GM18505 (cell line): ENCODE data around the gene MMEL1.
"Not testable (repeated sequence)": the region's sequence is repeated elsewhere in the genome, so short reads cannot be mapped to it uniquely, and the experiment has no call there.

ENCODE experiments used
- ATAC-seq: cut with Tn5 transposase; IDR thresholded peaks from one replicate; pipeline ENCODE4 v1.9.1; 2021; ENCODE audit not compliant: unreplicated experiment
- POLR2A ChIP-seq: IDR thresholded peaks from 4 replicates; pipeline ENCODE4 v1.6.1; 2011; ENCODE audit warnings: borderline replicate concordance; ENCODE audit not compliant: insufficient read depth, insufficient read length; ENCODE audit errors: extremely low read depth

The MMEL1 gene

DNA sequence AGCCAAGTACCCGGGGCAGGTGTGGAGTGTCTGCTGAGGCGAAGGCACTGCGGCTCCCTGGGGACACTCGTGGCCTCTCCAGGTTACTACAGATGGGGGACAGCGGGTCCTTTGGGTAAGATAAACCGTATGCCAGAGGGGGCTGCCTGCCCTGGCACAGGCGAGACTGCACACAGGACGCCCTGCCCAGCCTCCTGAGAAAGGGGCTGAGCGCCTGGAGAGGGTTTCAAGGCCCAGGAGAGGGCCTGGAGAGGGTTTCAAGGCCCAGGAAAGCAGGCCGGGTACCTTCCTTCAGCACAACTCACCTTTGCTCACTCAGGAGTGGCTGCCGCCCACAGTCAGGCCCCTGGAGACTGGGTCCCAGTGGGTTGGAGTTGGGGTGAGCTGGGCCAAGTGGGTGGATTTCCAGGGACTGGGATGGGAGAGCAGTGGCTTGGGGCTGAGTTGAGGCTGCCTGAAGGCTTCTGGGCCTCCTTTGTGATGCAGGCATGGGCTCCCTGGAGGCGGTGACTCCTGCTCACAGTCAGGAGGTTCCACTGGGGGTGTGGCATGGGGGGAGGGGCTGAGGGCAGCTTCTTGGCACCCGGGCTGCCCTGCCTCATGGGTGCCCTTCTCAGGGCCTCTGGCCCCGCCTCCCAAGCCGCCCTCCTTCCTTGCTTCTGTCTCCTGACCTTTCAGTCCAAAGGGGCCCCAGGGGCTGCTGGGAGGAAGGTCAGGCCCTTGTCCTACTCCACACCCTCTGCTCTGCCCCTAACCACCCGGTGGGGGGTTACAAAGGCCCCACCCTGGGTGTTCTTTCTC is at the start of gene MMEL1:
Gene MMEL1, minus strand, starts transcription at position 456 of the 801 bp plus-strand sequence. CDS start 3,532 bp downstream, outside the sequence.
- no peak for TF ChIP-seq POLR2A
- ATAC-seq = no peak

GRCh38 chr1:2676726-2677125 is 43.9 kb upstream of the MMEL1 start:
- ATAC-seq = not testable (repeated sequence)

DNA sequence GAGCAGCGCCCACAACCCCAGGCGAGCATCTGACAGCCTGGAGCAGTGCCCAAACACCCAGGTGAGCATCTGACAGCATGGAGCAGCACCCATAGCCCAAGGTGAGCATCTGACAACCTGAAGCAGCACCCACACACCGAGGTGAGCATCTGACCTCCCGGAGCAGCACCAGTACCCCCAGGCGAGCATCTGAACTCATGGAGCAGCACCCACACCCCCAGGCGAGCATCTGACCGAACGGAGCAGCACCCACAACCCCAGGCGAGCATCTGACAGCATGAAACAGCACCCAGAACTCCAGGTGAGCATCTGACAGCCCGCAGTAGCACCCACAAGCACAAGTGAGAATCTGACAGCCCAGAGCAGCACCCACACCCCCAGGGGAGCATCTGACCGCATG is 38.8 kb upstream of the MMEL1 start:
- ATAC-seq = not testable (repeated sequence)

DNA sequence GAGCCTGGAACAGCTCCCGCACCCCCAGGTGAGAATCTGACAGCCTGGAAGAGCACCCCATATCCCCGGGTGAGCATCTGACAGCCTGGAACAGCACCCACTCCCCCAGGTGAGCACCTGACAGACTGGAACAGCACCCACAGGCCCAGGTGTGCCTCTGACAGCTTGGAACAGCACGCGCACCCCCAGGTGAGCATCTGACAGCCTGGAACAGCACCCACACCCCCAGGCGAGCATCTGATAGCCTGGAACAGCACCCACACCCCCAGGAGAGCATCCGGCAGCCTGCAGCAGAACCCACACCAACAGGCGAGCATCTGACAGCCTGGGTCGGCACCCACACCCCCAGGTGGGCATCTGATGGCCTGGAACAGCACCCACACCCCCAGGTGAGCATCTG is 27.0 kb upstream of the MMEL1 start:
- not testable (repeated sequence) for ATAC-seq

- ATAC-seq = not testable (repeated sequence)
These were observed 25.1 kb upstream of the MMEL1 start for GRCh38 chr1:2657909-2658308.

GRCh38 chr1:2657124-2657523 is 24.3 kb upstream of the MMEL1 start:
- not testable (repeated sequence) for ATAC-seq

DNA sequence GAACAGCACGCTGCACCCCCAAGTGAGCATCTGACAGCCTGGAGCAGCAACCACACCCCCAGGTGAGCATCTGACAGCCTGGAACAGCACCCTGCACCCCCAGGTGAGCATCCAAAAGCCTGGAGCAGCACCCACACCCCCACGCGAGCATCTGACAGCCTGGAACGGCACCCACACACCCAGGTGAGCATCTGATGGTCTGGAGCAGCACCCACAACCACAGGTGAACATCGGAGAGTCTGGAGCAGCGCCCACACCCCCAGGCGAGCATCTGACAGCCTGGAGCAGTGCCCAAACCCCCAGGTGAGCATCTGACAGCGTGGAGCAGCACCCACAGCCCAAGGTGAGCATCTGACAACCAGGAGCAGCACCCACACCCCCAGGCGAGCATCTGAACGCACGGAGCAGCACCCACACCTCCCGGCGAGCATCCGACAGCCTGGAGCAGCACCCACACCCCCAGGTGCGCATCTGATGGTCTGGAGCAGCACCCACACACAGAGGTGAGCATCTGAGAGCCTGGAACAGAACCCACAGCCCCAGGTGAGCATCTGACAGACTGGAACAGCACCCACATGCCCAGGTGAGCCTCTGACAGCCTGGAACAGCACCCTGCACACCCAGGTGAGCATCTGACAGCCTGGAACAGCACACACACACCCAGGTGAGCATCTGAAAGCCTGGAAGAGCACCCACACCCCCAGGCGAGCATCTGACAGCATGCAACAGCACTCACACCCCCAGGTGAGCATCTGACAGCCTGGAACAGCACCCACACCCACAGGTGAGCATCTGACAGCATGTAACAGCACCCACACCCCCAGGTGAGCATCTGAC is 23.0 kb upstream of the MMEL1 start:
- ATAC-seq = not testable (repeated sequence)

GRCh38 chr1:2654443-2654948 is 21.7 kb upstream of the MMEL1 start:
- ATAC-seq = not testable (repeated sequence)

DNA sequence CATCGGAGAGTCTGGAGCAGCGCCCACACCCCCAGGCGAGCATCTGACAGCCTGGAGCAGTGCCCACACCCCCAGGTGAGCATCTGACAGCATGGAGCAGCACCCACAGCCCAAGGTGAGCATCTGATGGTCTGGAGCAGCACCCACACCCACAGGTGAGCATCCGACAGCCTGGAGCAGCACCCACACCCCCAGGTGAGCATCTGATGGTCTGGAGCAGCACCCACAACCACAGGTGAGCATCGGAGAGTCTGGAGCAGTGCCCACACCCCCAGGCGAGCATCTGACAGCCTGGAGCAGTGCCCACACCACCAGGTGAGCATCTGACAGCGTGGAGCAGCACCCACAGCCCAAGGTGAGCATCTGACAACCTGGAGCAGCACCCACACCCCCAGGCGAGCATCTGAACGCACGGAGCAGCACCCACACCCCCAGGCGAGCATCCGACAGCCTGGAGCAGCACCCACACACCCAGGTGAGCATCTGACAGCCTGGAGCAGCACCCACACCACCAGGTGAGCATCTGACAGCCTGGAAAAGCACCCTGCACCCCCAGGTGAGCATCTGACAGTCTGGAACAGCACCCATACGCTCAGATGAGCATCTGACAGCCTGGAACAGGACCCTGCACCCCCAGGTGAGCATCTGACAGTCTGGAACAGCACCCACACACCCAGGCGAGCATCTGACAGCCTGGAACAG is 21.1 kb upstream of the MMEL1 start:
- not testable (repeated sequence) for ATAC-seq

- not testable (repeated sequence) for ATAC-seq
These were observed 20.2 kb upstream of the MMEL1 start for GRCh38 chr1:2652926-2653571.

DNA sequence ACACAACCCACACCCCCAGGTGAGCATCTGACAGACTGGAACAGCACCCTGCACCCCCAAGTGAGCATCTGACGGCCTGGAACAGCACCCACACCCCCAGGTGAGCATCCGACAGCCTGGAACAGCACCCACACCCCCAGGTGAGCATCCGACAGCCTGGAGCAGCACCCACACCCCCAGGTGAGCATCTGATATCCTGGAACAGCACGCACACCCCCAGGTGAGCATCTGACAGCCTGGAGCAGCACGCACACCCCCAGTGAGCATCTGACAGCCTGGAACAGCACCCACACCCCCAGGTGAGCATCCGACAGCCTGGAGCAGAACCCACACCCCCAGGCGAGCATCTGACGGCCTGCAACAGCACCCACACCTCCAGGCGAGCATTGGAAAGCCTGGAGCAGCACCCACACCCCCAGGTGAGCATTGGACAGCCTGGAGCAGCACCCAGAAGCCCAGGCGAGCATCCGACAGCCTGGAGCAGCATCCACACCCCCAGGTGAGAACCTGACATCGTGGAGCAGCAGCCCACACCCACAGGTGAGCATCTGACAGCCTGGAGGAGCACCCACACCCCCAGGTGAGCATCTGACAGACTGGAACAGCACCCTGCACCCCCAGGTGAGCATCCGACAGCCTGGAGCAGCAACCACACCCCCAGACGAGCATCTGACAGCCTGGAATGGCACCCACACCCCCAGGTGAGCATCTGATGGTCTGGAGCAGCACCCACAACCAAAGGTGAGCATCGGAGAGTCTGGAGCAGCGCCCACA is 19.5 kb upstream of the MMEL1 start:
- not testable (repeated sequence) for ATAC-seq

- ATAC-seq = no peak
- TF ChIP-seq POLR2A = no peak
These were observed 18.3 kb upstream of the MMEL1 start for GRCh38 chr1:2650967-2651645.

- no peak for TF ChIP-seq POLR2A
- no peak for ATAC-seq
These were observed 14.0 kb upstream of the MMEL1 start for GRCh38 chr1:2646837-2647236.
